Measurements from ENCODE around the gene APOBEC3A.

- TF ChIP-seq POLR2A (IDR thresholded peaks at IDR 0.05) (no peak), CTCF (IDR thresholded peaks at IDR 0.05 in 4 of 5, conservative IDR thresholded peaks at IDR 0.05 in 1 of 5) (no peak)
These were observed 8.4 kb downstream of the APOBEC3A start for GRCh38 chr22:38965614-38966379.
